Vagina (tissue), 2 donors: ENCODE measurements around the gene EBF3.

Experiments used
- POLR2A ChIP-seq, 2 donors: fragments of 450-650 bp; IDR thresholded peaks; one replicate each; pipeline ENCODE4 v1.6.1; 2017; ENCODE audit warnings: antibody characterized with exemption in 2 of 2, mild to moderate bottlenecking in 2 of 2, moderate library complexity in 2 of 2
- TF ChIP-seq, protein P1 (sequence below), 3 experiments: fragments of 450-650 bp in 2 of 3; fragments of 200-600 bp in 1 of 3; sonication (generic) in 1 of 3; IDR thresholded peaks; one replicate each; pipeline ENCODE4 v1.5.1; 2017 to 2019; ENCODE audit warnings: antibody characterized with exemption in 3 of 3, mild to moderate bottlenecking in 2 of 3, moderate library complexity in 2 of 3

DNA sequence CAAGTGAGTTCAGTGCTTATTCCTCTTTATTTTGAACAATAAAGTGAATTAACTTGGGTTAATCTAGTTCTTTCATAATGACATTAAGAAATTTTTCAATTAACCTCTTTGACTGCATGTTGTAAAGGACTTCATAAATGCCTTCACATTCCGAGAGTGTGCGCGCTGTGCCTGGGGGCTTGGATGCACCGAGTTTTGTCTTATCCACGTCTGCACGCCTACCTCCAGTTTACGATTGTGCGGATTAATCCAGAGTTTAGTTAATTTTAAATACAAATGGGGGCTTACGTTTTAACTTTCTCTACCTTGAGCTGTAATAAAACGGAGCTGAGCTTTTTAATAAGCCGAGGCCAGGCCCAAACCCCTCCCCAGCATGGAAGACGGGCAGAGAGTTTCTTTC, 120.4 kb downstream of the EBF3 start:
- TF ChIP-seq, protein P1, sequence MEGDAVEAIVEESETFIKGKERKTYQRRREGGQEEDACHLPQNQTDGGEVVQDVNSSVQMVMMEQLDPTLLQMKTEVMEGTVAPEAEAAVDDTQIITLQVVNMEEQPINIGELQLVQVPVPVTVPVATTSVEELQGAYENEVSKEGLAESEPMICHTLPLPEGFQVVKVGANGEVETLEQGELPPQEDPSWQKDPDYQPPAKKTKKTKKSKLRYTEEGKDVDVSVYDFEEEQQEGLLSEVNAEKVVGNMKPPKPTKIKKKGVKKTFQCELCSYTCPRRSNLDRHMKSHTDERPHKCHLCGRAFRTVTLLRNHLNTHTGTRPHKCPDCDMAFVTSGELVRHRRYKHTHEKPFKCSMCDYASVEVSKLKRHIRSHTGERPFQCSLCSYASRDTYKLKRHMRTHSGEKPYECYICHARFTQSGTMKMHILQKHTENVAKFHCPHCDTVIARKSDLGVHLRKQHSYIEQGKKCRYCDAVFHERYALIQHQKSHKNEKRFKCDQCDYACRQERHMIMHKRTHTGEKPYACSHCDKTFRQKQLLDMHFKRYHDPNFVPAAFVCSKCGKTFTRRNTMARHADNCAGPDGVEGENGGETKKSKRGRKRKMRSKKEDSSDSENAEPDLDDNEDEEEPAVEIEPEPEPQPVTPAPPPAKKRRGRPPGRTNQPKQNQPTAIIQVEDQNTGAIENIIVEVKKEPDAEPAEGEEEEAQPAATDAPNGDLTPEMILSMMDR (IDR thresholded peaks at IDR 0.05) = no peak
- TF ChIP-seq POLR2A (IDR thresholded peaks at IDR 0.05) = no peak
